ENCODE measurements around the gene GRK6.

- TF ChIP-seq REST (IDR thresholded peaks at IDR 0.05; ENCODE audit: borderline replicate concordance) (no peak), CTCF (IDR thresholded peaks at IDR 0.05; ENCODE audit: poor library complexity, severe bottlenecking) (no peak), POLR2AphosphoS5 (IDR thresholded peaks at IDR 0.05) (no peak), EP300 (conservative IDR thresholded peaks at IDR 0.05; ENCODE audit: poor library complexity, severe bottlenecking) (no peak), EZH2 (IDR thresholded peaks at IDR 0.05; ENCODE audit: borderline replicate concordance, insufficient read depth, low read length, poor library complexity, severe bottlenecking) (no peak), TAF1 (IDR thresholded peaks at IDR 0.05; ENCODE audit: low read depth) (no peak)
Observed at GRCh38 chr5:177423671-177424070, 2.8 kb upstream of the GRK6 start.

Measured in neural cell (in vitro differentiated cells).